Stimulated activated naive B cell treated with anti-CD40 and anti-IgM and Interleukin-4, amounts not matched to agents 10 μg/mL and 1 μg/mL and 100 μg/mL, for 72 hours (primary cell): ENCODE results near the gene APOB.

Experiments
- ATAC-seq, 2 donors: fragments of 150-1000 bp; cut with Tn5 transposase; replicated peaks; 2 replicates each; pipeline ENCODE4 v1.10.0; 2021; ENCODE audit warnings: moderate library complexity in 1 of 2
- DNase-seq: peaks from one replicate; pipeline ENCODE4 v3.0.0; 2021
- H3K27ac Mint-ChIP-seq: one replicate; pipeline ENCODE4 v1.8.0; 2022; ENCODE audit warnings: mild to moderate bottlenecking, mixed read lengths
- H3K27me3 Mint-ChIP-seq, 2 donors: one replicate each; pipeline ENCODE4 v1.8.0; 2022; ENCODE audit warnings: mixed read lengths in 2 of 2
- H3K36me3 Mint-ChIP-seq, 2 donors: one replicate each; pipeline ENCODE4 v1.8.0; 2022; ENCODE audit warnings: mixed read lengths in 2 of 2, mild to moderate bottlenecking in 1 of 2
- H3K4me1 Mint-ChIP-seq, 2 donors: one replicate each; pipeline ENCODE4 v1.8.0; 2022; ENCODE audit warnings: mixed read lengths in 2 of 2, mild to moderate bottlenecking in 1 of 2
- H3K4me3 Mint-ChIP-seq, 2 donors: one replicate each; pipeline ENCODE4 v1.8.0; 2022; ENCODE audit warnings: mild to moderate bottlenecking in 2 of 2, mixed read lengths in 2 of 2, moderate library complexity in 1 of 2
- H3K9me3 Mint-ChIP-seq, 2 donors: one replicate each; pipeline ENCODE4 v1.8.0; 2022; ENCODE audit warnings: mixed read lengths in 2 of 2, mild to moderate bottlenecking in 1 of 2

The APOB gene

DNA sequence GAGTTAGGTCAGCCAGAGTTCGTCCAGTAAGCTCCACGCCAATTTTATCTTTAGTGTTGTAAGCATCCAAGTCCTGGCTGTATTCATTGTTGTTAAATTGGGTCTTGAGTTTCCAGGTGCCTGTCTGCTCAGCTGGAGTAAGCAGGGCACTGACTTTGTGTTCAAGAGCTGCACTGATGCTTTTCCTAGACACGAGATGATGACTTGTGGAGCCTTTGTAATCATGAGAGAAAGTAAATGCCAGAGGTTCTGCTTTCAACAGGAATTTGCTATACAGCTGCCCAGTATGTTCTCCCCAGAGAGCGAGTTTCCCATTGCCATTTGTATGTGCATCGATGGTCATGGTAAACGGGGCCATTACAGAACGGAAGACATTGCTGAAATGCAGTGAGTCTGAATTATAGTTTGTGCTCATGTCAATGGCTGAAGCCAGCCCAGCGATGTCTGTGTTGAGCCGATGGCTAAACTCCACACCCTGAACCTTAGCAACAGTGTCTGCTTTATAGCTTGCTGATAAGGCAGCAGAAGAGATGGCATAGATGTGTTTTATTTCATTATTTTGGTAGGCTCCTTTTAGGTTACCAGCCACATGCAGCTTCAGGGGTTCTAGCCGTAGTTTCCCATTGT is 32.9 kb downstream of the APOB start:
- H3K9me3 Mint-ChIP-seq, result no peaks in the 10 kb centered on the region
- H3K27me3 Mint-ChIP-seq, result peaks cover 8 to 15% of the 10 kb centered on the region in 2 donors
- H3K4me3 Mint-ChIP-seq, result no peak overlapping the region
- H3K27ac Mint-ChIP-seq, result no peak overlapping the region
- no peak for ATAC-seq
- H3K36me3 Mint-ChIP-seq, result no peaks in the 10 kb centered on the region
- no peaks in the 10 kb centered on the region for H3K4me1 Mint-ChIP-seq
- DNase-seq, result no peak

DNA sequence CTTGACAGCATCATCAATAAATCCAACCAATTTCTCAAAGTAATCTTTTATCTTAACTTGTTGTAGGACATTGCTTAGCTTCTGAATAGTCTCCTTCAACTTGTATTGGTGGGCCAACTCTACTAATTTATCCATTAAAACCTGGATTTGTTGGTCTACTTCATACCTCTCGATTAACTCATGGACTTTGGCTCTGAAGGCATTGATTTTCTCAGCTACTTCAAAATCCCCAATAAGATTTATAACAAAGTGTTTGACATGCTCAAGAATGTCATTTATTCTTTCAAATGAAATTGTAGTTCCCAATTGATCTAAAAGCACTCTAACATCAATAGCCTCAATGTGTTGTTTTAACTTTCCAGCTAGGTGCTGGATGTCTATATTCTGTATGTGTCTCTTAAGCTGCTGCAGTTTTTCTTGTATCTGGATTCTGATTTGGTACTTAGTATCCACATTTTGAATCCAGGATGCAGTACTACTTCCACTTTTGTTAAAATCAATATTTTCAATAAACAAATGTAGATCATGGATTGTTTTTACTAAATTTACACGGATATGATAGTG is 34.1 kb downstream of the APOB start:
- Mint-ChIP-seq H3K27me3 (peaks cover 14 to 17% of the 10 kb centered on the region in 2 donors), H3K4me3 (no peak overlapping the region), H3K27ac (no peak overlapping the region), H3K36me3 (no peaks in the 10 kb centered on the region), H3K9me3 (no peaks in the 10 kb centered on the region), H3K4me1 (no peaks in the 10 kb centered on the region)
- no peak for DNase-seq
- no peak for ATAC-seq

DNA sequence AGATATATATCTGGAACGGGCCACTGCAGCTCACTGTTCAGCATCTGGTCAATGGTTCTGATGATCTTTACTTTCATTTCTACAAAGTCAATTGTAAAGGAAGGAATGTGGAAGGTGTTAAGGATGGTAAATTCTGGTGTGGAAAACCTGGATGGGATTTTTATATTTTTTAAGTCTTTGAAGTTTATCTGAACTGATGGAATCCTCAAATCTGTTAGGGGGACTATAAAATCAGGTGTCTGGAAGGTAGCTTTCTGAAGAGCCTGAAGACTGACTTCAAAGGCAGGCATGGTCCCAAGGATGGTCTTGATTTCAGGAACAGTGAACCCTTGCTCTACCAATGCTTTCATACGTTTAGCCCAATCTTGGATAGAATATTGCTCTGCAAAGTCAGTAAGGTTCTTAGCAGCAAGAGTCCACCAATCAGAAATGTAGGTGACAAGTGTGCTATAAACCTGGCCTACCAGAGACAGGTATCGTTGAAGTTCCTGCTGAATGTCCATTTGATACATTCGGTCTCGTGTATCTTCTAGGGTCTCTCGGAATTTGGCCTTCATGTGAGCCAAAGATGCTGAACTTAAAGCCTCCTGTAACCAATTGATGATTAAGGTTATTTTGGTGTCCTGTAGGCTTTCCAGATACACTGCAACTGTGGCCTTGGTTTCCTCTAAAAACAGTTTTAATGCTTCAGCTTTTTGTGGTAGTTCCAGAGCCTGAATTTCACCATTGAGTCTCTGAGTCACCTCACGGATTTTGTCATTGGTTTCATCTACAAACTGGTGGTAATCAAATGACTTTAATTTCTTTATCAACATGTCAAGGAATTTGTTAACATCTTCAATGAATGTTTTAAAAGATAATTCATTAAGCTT is 34.8 kb downstream of the APOB start:
- DNase-seq (no peak), ATAC-seq (no peak)
- no peak overlapping the region for H3K4me3 Mint-ChIP-seq
- no peaks in the 10 kb centered on the region for H3K36me3 Mint-ChIP-seq
- no peaks in the 10 kb centered on the region for H3K9me3 Mint-ChIP-seq
- H3K4me1 Mint-ChIP-seq, result no peaks in the 10 kb centered on the region
- H3K27me3 Mint-ChIP-seq, result peaks cover 14 to 17% of the 10 kb centered on the region in 2 donors
- no peak overlapping the region for H3K27ac Mint-ChIP-seq

DNA sequence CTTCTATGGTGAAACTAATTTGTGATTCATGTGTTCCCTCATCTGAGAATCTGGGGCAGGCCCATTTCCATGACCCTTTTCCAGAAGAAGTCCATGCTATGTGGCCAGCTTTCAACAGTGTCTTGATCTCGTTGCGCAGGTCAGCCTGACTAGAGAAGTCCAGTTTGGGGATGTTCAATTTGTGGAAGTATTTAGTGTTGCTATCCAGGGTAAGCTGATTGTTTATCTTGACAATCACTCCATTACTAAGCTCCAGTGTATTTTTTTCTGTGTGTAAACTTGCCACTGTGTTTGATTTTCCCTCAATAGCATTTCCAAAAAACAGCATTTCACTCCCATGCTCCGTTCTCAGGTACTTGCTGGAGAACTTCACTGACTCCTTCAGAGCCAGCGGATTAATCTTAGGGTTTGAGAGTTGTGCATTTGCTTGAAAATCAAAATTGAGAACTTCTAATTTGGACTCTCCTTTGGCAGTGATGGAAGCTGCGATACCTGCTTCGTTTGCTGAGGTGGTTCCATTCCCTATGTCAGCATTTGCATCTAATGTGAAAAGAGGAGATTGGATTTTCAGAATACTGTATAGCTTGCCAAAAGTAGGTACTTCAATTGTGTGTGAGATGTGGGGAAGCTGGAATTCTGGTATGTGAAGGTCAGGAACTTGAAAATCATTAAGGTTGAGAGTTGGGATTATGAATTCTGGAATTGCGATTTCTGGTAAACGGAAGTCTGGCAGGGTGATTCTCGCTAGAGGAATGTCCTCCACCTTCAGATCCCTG is 35.7 kb downstream of the APOB start:
- Mint-ChIP-seq H3K36me3 (no peaks in the 10 kb centered on the region), H3K27me3 (peaks cover 14 to 17% of the 10 kb centered on the region in 2 donors), H3K4me3 (no peak overlapping the region), H3K27ac (no peak overlapping the region), H3K4me1 (no peaks in the 10 kb centered on the region), H3K9me3 (no peaks in the 10 kb centered on the region)
- DNase-seq (no peak), ATAC-seq (no peak)

DNA sequence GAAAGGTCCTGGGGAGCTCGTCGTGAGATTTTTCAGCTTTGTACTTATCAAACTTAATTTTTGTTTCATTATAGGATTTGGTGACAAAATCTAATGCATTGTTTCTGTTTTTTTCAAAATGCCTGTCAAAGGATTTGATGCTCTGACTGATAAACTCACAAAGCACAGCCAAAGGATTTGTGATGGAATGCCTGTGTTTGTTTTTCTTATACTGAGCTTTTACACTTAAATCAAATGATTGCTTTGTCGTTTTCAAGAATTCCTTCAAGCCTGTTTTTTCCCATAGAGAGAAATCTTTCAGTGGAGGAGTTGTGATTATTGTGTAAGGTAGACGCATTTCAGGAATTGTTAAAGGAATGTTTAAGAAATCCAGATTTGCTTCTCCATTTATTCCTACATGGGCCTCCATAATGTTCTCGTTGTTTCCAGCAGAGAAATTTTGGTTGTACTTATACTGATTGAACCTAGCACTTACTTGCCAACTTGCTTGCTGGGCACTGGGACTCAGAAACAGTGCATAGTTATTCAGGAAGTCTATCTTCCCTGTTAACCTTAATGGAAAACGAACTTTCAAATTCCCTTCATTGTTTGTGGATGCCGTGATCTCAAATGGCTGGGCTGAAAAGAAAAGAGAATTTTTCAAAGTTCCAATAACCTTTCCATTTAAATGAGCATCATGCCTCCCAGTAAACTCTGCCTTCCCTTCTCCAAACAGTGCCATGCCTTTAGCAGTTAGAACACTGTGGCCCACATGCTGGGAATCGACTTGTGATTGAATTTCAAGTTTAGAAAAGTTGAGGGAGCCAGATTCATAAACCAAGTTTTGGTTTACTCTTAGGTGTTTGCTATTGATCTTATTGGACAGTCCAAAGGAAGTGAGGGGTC is 36.5 kb downstream of the APOB start:
- H3K9me3 Mint-ChIP-seq, result no peaks in the 10 kb centered on the region
- H3K36me3 Mint-ChIP-seq, result no peaks in the 10 kb centered on the region
- no peaks in the 10 kb centered on the region for H3K4me1 Mint-ChIP-seq
- H3K27me3 Mint-ChIP-seq, result peaks cover 14 to 17% of the 10 kb centered on the region in 2 donors
- DNase-seq (no peak), ATAC-seq (no peak)
- no peak overlapping the region for H3K27ac Mint-ChIP-seq
- H3K4me3 Mint-ChIP-seq, result no peak overlapping the region

DNA sequence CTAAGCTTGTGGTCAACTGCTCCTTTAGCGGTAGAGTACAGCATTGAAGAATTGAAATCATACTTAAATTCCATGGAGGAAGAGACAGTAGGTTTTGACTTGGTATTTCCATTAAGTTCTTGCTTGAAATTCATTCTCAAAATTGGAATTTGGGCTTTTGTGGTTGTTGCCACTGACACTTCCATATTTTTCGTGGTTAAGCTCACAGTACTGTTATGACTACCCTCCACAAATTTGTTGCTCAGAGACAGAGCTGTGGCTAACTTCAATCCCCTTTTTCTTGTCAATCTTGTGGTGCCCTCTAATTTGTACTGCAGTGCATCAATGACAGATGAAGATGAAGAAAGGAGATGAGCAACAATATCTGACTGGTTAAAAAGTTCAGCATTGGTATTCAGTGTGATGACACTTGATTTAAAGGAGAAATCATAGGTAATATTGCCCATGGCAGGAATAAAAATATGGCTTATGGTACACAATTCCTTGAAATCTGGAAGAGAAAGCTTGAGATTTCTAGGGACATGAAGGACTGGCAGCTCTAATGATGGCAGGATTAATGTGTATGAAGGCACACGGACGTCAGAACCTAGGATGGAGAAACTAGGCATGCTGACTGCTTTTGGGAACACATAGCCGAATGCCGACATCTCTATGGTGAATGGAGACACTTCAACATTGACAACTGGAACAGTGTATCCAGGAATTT is 37.3 kb downstream of the APOB start:
- no peaks in the 10 kb centered on the region for H3K4me1 Mint-ChIP-seq
- H3K4me3 Mint-ChIP-seq, result no peak overlapping the region
- H3K27me3 Mint-ChIP-seq, result peaks cover 14 to 17% of the 10 kb centered on the region in 2 donors

DNA sequence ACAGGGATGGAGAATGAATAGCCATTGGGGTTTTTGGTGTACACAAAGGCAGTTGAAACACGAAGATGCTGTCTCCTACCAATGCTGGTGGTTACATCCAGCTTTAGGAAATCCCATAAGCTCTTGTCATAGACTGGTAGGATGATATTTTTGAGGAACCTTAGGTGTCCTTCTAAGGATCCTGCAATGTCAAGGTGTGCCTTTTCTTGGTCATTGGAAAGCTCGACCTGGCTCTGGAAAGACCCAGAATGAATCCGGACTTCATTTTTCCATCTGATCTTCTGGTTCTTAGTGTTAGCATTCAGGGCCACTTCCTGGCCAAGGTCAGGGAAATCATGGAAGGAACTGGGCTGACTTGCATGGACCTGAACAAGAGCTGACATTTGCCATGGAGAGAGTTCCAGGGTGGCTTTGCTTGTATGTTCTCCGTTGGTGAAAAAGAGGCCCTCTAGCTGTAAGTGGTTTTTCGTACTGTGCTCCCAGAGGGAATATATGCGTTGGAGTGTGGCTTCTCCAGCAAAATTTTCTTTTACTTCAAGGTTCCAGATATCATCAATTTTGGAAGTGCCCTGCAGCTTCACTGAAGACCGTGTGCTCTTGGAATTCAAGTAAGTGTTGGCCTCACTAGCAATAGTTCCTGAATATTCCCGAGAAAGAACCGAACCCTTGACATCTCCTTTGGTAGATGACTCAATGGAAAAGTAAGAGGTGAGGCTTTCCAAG is 38.0 kb downstream of the APOB start:
- peaks cover 17 to 19% of the 10 kb centered on the region in 2 donors for H3K27me3 Mint-ChIP-seq
- H3K9me3 Mint-ChIP-seq, result no peaks in the 10 kb centered on the region
- no peaks in the 10 kb centered on the region for H3K36me3 Mint-ChIP-seq
- no peak overlapping the region for H3K4me3 Mint-ChIP-seq
- ATAC-seq (no peak), DNase-seq (no peak)
- no peaks in the 10 kb centered on the region for H3K4me1 Mint-ChIP-seq
- no peak overlapping the region for H3K27ac Mint-ChIP-seq

More for the DNA sequence above, 37.3 kb downstream of the APOB start:
- Mint-ChIP-seq H3K36me3 (no peaks in the 10 kb centered on the region), H3K9me3 (no peaks in the 10 kb centered on the region), H3K27ac (no peak overlapping the region)
- no peak for DNase-seq
- no peak for ATAC-seq

DNA sequence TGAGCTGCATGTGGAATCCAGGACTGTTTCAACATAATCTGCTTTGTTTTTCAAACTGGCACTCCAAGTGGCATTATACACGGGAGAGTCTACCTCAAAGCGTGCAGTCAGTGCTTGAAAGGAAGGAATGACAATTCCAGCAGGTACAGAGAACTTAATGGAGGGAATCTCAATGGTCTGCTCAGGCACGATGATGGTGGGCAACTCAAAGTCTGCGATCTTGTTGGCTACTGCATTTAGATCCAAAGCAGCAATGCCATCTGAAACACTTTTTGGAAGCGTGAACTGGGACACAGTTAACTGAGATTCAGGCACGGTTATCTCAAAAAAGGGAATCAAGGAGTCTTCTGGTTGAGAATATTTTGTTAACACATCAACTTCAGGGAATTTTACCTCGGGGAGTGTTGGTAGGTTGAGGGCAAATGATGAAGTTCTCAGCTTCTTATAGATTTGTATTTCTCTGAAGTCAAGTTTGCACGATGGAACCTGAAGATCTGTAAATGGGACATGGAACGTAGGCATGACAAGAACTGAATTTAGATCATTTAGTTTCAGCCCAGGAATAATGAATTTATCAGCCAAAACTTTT is 38.7 kb downstream of the APOB start:
- DNase-seq, result no peak
- H3K27me3 Mint-ChIP-seq, result peaks cover 17 to 19% of the 10 kb centered on the region in 2 donors
- H3K27ac Mint-ChIP-seq, result no peak overlapping the region
- no peak for ATAC-seq
- no peaks in the 10 kb centered on the region for H3K9me3 Mint-ChIP-seq
- H3K4me3 Mint-ChIP-seq, result no peak overlapping the region
- no peaks in the 10 kb centered on the region for H3K4me1 Mint-ChIP-seq
- no peaks in the 10 kb centered on the region for H3K36me3 Mint-ChIP-seq

DNA sequence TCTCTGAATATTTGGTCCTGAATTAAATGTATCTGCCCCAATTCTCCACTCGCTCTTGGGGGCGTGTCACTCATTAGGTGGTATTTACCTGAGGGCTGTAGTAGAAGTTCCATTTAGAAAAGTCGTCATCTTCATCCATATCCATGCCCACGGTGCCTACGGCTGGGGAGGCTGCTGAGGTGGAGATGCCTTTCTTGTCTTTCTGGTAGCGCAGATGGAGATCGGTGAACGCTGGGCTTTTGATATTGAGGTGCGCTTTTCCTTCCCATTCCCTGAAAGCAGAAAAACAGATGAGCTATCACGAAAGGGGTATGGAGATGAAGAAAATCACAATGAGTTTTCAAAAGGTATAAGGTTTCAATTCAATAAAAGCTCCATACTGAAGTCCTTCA is 39.7 kb downstream of the APOB start:
- no peak overlapping the region for H3K27ac Mint-ChIP-seq
- no peak for ATAC-seq
- H3K36me3 Mint-ChIP-seq, result no peaks in the 10 kb centered on the region
- H3K4me1 Mint-ChIP-seq, result no peaks in the 10 kb centered on the region
- H3K9me3 Mint-ChIP-seq, result no peaks in the 10 kb centered on the region
- DNase-seq, result no peak
- H3K4me3 Mint-ChIP-seq, result no peak overlapping the region
- H3K27me3 Mint-ChIP-seq, result peaks cover 17 to 19% of the 10 kb centered on the region in 2 donors

DNA sequence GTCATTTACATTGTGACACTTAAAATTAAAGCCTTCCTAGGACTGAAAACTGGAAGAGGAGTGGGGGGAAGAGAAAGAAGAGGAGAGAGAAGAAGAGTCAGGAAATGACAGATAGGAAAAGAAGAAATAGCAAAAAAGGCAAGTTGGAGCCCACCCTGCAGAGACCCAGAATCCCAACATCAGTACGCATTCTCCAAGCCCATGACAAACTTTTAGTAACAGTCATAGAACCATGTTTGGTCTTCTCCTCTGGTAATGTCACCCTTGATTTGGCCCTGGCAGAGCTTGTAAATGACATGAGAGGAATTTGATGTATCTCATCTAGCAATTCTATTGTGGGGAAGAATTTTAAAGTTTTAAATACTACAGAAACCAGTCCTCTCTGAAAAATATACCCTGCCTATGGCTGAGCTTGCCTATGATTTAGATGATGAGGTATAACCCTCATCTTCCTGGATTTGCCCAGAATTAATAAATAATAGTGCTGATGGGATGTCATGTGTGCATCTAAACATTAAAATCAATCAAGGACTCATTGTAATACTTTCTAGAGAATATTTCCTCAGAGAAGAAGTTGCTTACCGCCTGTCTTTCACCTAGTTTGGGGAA is 40.2 kb downstream of the APOB start:
- DNase-seq (no peak), ATAC-seq (no peak)
- Mint-ChIP-seq H3K36me3 (no peaks in the 10 kb centered on the region), H3K9me3 (no peaks in the 10 kb centered on the region), H3K4me1 (no peaks in the 10 kb centered on the region), H3K27me3 (peaks cover 17 to 19% of the 10 kb centered on the region in 2 donors), H3K4me3 (no peak overlapping the region), H3K27ac (no peak overlapping the region)

DNA sequence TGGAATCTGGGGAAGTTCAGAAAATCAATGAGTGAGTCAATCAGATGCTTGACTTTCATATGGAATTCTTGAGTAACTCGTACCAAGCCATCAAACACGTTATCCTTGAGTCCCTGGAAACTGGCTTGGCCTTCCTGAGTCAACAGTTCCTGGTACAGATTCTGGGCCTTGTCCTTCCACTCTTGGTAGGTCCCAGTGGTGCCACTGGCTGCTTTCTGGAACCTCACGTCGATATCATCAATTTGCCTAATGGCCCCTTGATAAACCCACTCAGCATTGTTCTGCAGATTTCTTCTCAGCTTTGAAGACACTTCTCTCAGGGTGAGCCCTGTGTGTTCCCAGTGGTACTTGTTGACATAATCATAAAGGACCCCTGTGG is 41.1 kb downstream of the APOB start:
- Mint-ChIP-seq H3K27me3 (peaks cover 11% of the 10 kb centered on the region in 2 donors), H3K4me1 (no peaks in the 10 kb centered on the region), H3K4me3 (no peak overlapping the region), H3K9me3 (no peaks in the 10 kb centered on the region), H3K36me3 (no peaks in the 10 kb centered on the region), H3K27ac (no peak overlapping the region)
- no peak for ATAC-seq
- no peak for DNase-seq
